Renal cortical epithelial cell (primary cell): Measurements from ENCODE around the gene SLC3A2. TPM values are rescaled to one million over a fixed set of nuclear protein-coding genes. Genes with fewer than 3 reads are reported as not detected.

Experiments
- DNase-seq: peaks from one replicate; pipeline ENCODE4 v3.0.0-alpha.2; 2011; ENCODE audit warnings: low read depth
- total RNA-seq: library from RNA; depleted of rRNA; stranded (reverse); fragments of >200 nt; gene quantifications from 2 replicates; pipeline ENCODE4 v1.2.3, GENCODE V29; 2014

Gene SLC3A2
- total RNA-seq, 1 donor from 2014 or later = 163 TPM

DNA sequence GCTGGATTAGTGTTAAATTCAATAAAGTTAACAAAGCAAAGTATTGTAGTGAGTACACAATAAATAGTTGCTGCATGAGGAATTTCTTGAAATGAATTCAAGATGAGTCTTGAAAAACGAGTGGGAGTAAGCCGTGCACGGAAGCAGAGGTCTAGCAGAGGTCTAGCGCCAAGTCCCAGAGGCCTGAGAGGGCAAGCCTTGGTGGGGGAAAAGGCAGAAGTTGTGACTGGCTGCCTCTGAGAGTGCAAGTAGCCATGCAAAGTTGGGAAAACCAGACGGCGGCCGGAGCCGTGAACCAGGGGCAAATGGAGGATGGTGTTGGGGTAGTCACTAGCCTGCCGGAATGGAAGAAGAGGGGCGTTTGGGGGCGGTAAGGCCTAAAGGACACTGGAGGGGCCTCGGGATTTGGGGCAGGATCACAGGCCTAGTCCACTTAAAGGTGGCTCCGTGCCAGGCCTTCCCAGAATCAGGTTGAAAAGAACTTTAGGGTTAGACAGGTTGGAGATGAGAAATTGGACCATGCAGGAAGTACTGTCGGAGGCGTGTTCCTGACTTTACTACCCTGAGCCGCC is 379 bp upstream of the SLC3A2 start:
- peak; percentile 88 for DNase-seq

- DNase-seq = peak; percentile 93
Measured at GRCh38 chr11:62881579-62882430, 1.1 kb downstream of the SLC3A2 start.

DNA sequence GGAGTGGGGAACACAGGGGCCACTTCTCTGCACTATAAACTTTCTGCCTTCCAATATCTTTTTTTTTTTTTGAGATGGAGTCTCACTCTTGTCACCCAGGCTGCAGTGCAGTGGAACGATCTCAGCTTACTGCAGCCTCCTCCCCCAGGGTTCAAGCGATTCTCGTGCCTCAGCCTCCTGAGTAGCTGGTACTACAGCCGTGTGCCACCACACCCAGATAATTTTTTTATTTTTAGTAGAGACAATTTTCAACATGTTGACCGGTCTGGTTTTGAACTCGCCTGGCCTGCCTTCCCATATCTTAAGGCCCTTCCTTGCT is 1.7 kb downstream of the SLC3A2 start:
- no peak for DNase-seq

DNA sequence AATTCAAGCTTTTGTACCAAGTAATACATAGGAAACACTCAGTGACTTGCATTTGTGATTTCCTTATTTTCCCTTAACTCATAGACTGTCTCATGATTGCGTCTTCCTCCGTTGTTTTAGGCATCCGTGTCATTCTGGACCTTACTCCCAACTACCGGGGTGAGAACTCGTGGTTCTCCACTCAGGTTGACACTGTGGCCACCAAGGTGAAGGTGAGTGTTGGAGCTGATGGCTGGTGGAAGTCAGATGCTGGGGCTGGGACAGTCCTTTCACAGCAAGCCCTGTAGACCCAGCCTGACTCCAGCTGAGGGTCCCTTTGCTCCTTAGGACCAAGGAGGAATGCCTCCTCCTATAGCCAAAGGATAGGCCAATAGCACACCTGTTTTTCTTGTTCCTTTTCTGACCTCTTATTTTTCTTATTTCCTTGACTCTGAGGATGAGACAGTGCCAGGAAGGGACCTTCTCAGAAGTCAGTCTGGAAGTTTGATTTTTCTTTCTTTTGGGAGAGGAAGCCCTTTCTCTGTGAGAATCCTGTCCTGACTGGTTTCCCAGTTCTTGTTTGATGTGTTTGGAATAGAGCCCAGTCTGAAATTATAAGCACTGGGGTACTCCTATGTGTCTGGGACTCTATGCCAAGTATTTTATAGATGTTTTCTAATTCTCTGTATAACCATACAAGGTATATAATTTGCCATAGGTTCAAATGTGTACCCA is 2.2 kb downstream of the SLC3A2 start:
- DNase-seq = no peak

DNA sequence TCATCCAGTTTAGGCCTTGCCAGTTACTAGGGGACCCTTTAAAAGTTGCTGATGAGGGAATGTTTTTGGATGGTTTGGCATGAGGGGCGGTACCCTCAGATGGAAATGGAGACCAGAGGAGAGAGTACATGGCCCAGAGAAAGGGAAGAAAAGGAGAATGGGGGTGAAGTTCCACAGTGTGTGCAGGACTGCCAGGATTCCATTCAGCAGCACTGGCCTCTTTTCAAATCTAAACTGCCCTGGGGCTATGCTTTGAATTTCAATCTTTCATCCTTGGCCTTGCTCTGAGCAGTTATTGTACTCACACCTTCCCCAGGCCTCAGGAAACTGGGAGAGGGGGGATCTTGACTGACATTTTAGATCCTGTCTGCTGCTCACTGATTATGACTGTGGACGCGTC is 3.0 kb downstream of the SLC3A2 start:
- DNase-seq = peak; percentile 18

DNA sequence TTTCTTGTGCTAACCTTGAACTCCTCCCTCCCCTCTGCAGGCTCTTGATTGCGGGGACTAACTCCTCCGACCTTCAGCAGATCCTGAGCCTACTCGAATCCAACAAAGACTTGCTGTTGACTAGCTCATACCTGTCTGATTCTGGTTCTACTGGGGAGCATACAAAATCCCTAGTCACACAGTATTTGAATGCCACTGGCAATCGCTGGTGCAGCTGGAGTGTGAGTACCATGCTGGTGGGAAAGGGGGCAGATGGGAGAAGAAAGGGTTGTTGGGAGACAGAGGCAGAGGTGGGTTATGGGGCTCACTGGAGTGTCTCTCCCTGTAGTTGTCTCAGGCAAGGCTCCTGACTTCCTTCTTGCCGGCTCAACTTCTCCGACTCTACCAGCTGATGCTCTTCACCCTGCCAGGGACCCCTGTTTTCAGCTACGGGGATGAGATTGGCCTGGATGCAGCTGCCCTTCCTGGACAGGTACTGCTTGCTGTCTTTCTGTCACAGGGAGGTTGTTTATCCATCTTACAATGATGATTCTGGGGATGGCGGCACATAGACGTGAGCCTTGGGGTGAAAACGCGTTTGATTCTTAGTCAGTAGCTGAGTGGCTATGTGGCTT is 4.5 kb downstream of the SLC3A2 start:
- DNase-seq = no peak

DNA sequence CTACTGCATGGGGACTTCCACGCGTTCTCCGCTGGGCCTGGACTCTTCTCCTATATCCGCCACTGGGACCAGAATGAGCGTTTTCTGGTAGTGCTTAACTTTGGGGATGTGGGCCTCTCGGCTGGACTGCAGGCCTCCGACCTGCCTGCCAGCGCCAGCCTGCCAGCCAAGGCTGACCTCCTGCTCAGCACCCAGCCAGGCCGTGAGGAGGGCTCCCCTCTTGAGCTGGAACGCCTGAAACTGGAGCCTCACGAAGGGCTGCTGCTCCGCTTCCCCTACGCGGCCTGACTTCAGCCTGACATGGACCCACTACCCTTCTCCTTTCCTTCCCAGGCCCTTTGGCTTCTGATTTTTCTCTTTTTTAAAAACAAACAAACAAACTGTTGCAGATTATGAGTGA is 7.7 kb downstream of the SLC3A2 start:
- no peak for DNase-seq

GRCh38 chr11:62889126-62889483 is 8.4 kb downstream of the SLC3A2 start:
- no peak for DNase-seq

- peak; percentile 75 for DNase-seq
Measured at GRCh38 chr11:62889484-62890437, 9.1 kb downstream of the SLC3A2 start.

DNA sequence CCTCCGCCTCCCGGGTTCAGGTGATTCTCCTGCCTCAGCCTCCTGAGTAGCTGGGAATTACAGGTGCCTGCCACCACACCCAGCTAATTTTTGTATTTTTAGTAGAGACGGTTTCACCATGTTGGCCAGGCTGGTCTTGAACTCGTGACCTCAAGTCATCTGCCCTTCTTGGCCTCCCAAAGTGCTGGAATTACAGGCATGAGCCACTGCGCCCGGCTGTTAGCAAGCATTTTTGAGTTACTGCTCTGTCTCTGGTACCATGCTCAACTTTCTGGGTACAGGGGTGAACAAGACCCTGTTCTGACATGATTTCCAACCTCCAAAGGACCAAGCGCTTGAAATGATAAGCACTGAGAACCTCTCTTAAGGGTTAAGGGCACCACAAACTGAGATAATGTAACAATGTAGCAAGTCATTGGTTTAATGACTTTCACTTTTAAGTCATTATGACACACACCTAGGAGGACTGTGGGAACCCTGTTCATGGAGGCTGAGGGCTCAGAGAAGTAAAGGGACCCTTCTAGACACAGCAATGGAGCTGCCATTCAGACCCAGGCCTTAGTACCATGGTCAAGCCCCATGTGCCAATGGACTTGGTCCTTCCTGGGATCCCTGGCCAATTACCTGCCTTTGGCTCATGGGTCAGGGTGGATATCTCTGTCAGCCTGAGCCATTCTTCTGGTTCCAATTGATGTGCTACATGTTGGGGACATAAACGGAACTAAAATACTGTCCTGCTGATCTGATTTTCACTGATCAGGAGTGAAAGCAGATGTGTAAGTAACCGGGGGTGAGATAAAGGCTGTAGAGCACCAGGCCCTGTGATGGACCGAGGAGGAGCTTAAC is 11.6 kb downstream of the SLC3A2 start:
- DNase-seq = no peak

DNA sequence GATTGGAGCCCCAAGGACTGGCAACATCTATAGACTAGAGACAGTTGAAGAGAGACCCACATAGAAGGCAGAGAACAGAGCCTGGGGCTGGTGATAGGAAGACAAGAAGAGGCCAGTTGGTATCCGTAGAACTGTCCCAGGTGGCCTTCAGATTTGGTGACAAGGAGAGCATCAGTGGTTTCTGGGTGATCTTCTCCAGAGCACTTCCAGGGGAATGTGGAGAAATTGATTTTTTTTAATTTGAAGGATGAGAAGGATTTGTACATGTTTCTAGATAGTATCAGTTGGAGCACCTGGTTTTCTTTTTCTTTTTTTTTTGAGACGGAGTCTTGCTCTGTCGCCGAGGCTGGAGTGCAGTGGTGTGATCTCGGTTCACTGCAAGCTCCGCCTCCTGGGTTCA is 14.8 kb downstream of the SLC3A2 start:
- no peak for DNase-seq

GRCh38 chr11:62896049-62896448 is 15.4 kb downstream of the SLC3A2 start:
- no peak for DNase-seq

GRCh38 chr11:62897311-62897710 is 16.6 kb downstream of the SLC3A2 start:
- DNase-seq = no peak

DNA sequence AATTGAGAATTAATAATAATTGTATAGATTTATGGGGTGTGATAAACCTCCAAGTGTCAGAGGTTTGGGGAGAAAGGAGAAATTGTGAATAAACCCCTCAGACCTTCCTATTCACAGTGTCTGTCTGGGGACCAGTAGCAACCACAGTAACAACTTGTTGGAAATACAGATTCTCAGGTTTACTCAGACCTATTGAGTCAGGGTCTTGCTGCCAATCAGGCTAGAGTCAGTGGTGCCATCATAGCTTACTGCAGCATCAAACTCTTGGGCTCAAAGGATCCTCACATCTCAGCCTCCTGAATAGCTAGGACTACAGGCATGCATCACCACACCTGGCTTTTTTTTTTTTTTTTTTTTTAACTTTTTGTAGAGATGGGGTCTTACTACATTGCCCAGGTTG is 17.3 kb downstream of the SLC3A2 start:
- no peak for DNase-seq

DNA sequence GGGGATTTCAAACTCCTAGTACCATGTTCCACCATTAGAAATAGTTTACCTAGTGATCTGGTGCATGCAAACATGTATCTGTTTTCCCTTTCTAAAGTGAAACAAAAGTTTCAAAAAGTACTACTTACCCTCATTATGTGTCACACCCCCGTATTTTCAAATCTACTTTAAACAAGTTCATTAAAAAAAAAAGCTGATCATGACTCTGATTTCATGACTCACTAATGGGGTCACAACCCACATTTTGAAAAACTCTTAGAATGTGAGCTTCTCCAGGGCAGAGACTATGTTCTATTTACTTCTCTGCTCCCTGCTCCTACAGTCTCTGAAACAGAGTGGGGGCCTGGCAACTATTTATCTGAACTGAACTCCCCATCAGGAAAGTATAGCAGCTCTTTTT is 22.2 kb downstream of the SLC3A2 start:
- peak; percentile 73 for DNase-seq

GRCh38 chr11:62905296-62905695 is 24.6 kb downstream of the SLC3A2 start:
- no peak for DNase-seq

DNA sequence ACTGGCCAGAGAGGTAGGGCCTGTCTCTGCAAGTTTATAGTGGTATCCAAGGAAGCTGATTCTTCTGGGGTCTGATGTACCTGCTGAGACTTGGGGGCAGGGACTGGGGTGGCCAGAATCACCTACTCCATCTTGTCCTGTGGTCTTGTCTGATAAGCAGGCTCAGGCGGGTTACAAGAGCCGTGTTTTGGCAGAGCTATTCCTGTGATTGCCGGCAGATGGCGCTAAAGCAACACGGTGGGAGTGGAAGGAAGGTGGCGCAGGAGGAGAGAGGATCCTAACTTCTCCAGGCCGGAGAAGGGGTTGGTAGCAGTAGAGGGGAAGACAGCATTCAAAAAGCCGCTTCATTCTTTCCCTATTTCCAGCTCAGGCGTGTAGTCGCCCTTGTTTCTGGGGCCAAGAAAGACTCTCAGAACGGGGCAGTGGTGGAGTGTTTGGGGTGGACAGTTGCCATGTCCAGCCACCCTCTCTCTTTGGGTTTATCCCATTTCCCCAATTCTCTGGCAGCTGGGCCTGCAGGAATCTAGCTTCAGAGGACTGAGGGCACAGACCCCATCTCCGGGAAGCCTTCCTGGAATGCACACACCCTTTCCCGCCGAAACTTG is 25.3 kb downstream of the SLC3A2 start:
- peak; percentile 60 for DNase-seq

- no peak for DNase-seq
Measured at GRCh38 chr11:62908468-62909072, 27.9 kb downstream of the SLC3A2 start.

DNA sequence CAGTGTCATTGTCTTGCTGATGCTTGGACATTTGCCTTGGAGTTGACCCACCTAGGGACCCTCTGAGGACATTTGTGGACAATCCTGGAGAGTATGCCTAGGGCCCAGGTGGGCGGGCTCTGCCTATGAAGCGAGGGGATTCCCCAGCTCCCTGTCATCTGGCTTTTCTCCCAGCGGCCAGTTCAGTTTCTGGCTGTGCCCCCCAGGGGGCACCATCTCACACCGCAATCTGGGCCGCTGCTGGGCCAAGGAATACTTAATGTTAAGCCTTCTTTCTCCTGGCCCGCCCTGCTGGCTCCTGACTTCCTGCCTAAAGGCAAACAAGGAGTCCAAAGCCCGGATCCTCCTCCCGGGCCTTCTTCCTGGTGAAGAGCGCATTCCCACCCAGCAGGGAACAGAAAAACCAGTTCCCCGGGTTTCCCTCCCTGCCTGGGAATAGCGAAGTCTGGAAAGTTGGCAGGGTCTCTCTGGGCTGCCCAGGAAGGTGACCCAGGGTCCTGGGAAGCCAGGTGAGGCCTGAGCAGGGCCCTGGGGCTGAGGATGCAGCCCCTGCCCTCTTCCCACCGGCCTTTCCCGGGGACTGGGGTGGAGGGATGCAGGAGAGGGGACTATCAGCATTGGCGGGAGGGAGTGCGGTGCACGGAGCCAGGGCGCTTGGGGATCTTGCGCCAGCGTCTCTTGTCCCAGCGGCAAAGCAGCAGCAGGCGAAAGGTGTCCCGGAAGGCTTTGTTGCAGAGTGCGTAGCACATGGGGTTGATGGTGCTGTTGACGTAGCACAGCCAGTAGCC is 28.6 kb downstream of the SLC3A2 start:
- peak; percentile 47 for DNase-seq
